Endothelial cell of umbilical vein (primary cell): ENCODE results near the gene WDPCP. TPM values are rescaled to one million over a fixed set of nuclear protein-coding genes. Genes with fewer than 3 reads are reported as not detected.

Source experiments
- BruUV-seq: library from RNA; stranded (reverse); fragments of 400-500 nt; replicated peaks from 2 replicates; lab custom pipeline; 2021; lab: Mats Ljungman, UMichigan
- CTCF ChIA-PET: fragments of 300-600, 350-600 bp; sonication (Branson Sonifier 250); formaldehyde crosslinking; loops from one replicate; lab custom pipeline; 2021; ENCODE audit warnings: antibody characterized with exemption, inconsistent platforms; lab: Charles Lee
- POLR2A ChIA-PET: fragments of 300-600, 350-600 bp; sonication (Branson Sonifier 250); formaldehyde crosslinking; loops from one replicate; lab custom pipeline; 2021; ENCODE audit warnings: antibody characterized with exemption, inconsistent platforms; lab: Charles Lee
- DNase-seq: peaks from one replicate; pipeline ENCODE4 v3.0.0-alpha.2; 2011; ENCODE audit warnings: low read depth, low spot score
- FAIRE-seq: peaks from 2 replicates; lab custom pipeline; 2011; peaks lifted over from hg19 to GRCh38; lab: Jason Lieb, UNC
- H2AFZ ChIP-seq: 2 replicates; pipeline ENCODE4 v1.6.0; 2012; ENCODE audit warnings: low read depth, low read length, control low read depth, inconsistent platforms
- H3K27ac ChIP-seq: 2 replicates; pipeline ENCODE4 v1.5.1; 2011; ENCODE audit warnings: low read depth, mild to moderate bottlenecking, control low read depth, low read length, moderate library complexity; ENCODE audit not compliant: insufficient read depth
- H3K27me3 ChIP-seq, 2 experiments: 2 replicates each; pipeline versions ENCODE4 v1.6.0 to v1.6.1; 2011; ENCODE audit warnings: low read length in 2 of 2, mixed read lengths in 1 of 2; ENCODE audit not compliant: control insufficient read depth in 2 of 2, insufficient read depth in 2 of 2
- H3K36me3 ChIP-seq, 2 experiments: 2 replicates in 1 of 2; 3 replicates in 1 of 2; pipeline ENCODE4 v1.5.1; 2011; ENCODE audit warnings: low read length in 2 of 2, mild to moderate bottlenecking in 1 of 2, moderate library complexity in 1 of 2; ENCODE audit not compliant: control insufficient read depth in 2 of 2, insufficient read depth in 2 of 2; ENCODE audit errors: extremely low read depth in 1 of 2
- H3K4me1 ChIP-seq: 3 replicates; pipeline ENCODE4 v1.5.1; 2011; ENCODE audit warnings: mild to moderate bottlenecking, low read length; ENCODE audit not compliant: control insufficient read depth, insufficient read depth; ENCODE audit errors: extremely low read depth
- H3K4me2 ChIP-seq: 2 replicates; pipeline ENCODE4 v1.6.1; 2011; ENCODE audit warnings: low read length, control low read depth, mixed read lengths; ENCODE audit not compliant: insufficient read depth
- H3K4me3 ChIP-seq, 3 experiments: fragments of 200-600 bp in 1 of 3; sonication (generic), shearing (Covaris generic) in 1 of 3; replicated peaks in 1 of 3; 2 replicates each; pipeline ENCODE4 v1.5.1; 2011 to 2016; ENCODE audit warnings: control low read depth in 3 of 3, low read length in 3 of 3, mild to moderate bottlenecking in 2 of 3, inconsistent platforms in 1 of 3, low read depth in 1 of 3, moderate library complexity in 1 of 3; ENCODE audit not compliant: insufficient read depth in 1 of 3
- H3K79me2 ChIP-seq: 2 replicates; pipeline ENCODE4 v1.6.0; 2012; ENCODE audit warnings: low read length, inconsistent platforms; ENCODE audit not compliant: control insufficient read depth, insufficient read depth
- H3K9ac ChIP-seq: replicated peaks from 2 replicates; pipeline ENCODE3; 2011; ENCODE audit warnings: low read length, control low read depth; ENCODE audit not compliant: insufficient read depth; ENCODE audit errors: extremely low read depth
- H3K9me1 ChIP-seq: replicated peaks from 3 replicates; pipeline ENCODE4 v1.6.0; 2011; ENCODE audit warnings: mild to moderate bottlenecking, low read length; ENCODE audit not compliant: control insufficient read depth, insufficient read depth; ENCODE audit errors: extremely low read depth
- H3K9me3 ChIP-seq: replicated peaks from 2 replicates; pipeline ENCODE4 v1.5.1; 2012; ENCODE audit warnings: low read length, inconsistent platforms; ENCODE audit not compliant: control insufficient read depth, insufficient read depth
- H4K20me1 ChIP-seq: replicated peaks from 2 replicates; pipeline ENCODE3; 2011; ENCODE audit warnings: mild to moderate bottlenecking, low read length; ENCODE audit not compliant: control insufficient read depth, insufficient read depth; ENCODE audit errors: extremely low read depth
- CTCF ChIP-seq, 2 donors: IDR thresholded peaks; 1 replicate in 1 of 2; 2 replicates in 1 of 2; pipeline ENCODE4 v1.5.1; 2011; ENCODE audit warnings: low read length in 2 of 2, mild to moderate bottlenecking in 2 of 2, moderate library complexity in 2 of 2, control low read depth in 1 of 2, inconsistent platforms in 1 of 2, low read depth in 1 of 2; ENCODE audit not compliant: insufficient read depth in 1 of 2; ENCODE audit errors: extremely low read depth in 1 of 2
- EZH2 ChIP-seq: IDR thresholded peaks from 2 replicates; pipeline ENCODE4 v1.6.1; 2012; ENCODE audit warnings: borderline replicate concordance, low read depth, mild to moderate bottlenecking, moderate library complexity, low read length, inconsistent platforms; ENCODE audit not compliant: severe bottlenecking
- FOS ChIP-seq: IDR thresholded peaks from 2 replicates; pipeline ENCODE4 v1.6.1; 2011; ENCODE audit warnings: mild to moderate bottlenecking, low read length, moderate library complexity, borderline replicate concordance; ENCODE audit not compliant: insufficient read depth
- GATA2 ChIP-seq: IDR thresholded peaks from 2 replicates; pipeline ENCODE4 v1.7.0; 2011; ENCODE audit warnings: low read depth, mild to moderate bottlenecking, moderate library complexity, mixed read lengths, low read length; ENCODE audit not compliant: insufficient read length, insufficient read depth
- JUN ChIP-seq: IDR thresholded peaks from 2 replicates; pipeline ENCODE4 v1.6.1; 2011; ENCODE audit warnings: borderline replicate concordance, low read depth; ENCODE audit not compliant: insufficient read length, insufficient read depth
- MAX ChIP-seq: IDR thresholded peaks from 2 replicates; pipeline ENCODE4 v1.6.1; 2011; ENCODE audit not compliant: insufficient read depth, insufficient read length
- MYC ChIP-seq: IDR thresholded peaks from one replicate; pipeline ENCODE4 v1.6.1; 2011; ENCODE audit warnings: mild to moderate bottlenecking, low read depth, low read length
- POLR2A ChIP-seq: IDR thresholded peaks from 2 replicates; pipeline ENCODE4 v1.6.1; 2012; ENCODE audit warnings: low read depth, mild to moderate bottlenecking, control low read depth, low read length
- POLR2AphosphoS5 ChIP-seq: IDR thresholded peaks from 2 replicates; pipeline ENCODE4 v1.6.1; 2012; ENCODE audit warnings: low read depth, mild to moderate bottlenecking, control low read depth, low read length, moderate library complexity; ENCODE audit not compliant: insufficient read depth
- dilution Hi-C: fragments of 300-500 bp; cut with MboI; formaldehyde crosslinking; loops from one replicate; pipeline ENCODE4 v1.15.0; 2019; ENCODE audit warnings: low sequenced_read_pairs; ENCODE audit not compliant: extremely low pct_ligation_motif_present
- intact Hi-C: fragments of 100-400 bp; cut with micrococcal nuclease; formaldehyde crosslinking; loops from one replicate; pipeline ENCODE4 v1.10.0; 2022
- polyA plus RNA-seq, 4 experiments: library from polyadenylated mRNA; depleted of rRNA in 3 of 4; stranded (reverse) in 3 of 4; unstranded in 1 of 4; fragments of >200 nt; gene quantifications; 2 replicates each; pipeline versions ENCODE4 v1.2.1 to v1.2.3, GENCODE V29; 2011 to 2012; ENCODE audit warnings: missing spikeins in 1 of 4
- total RNA-seq: library from RNA; stranded (reverse); gene quantifications from 2 replicates; pipeline ENCODE4 v1.2.3, GENCODE V29; 2021

The WDPCP gene
- total and polyA plus RNA-seq, 2 donors (not counting 3 experiments of a cell fraction or from before 2014, with no cell fraction given): 4.0 to 8.8 TPM

GRCh38 chr2:63242747-63243146 lies 345.5 kb downstream of the WDPCP start:
- no peaks in the 10 kb centered on the region for H3K27me3 ChIP-seq
- no peak overlapping the region for H3K27ac ChIP-seq
- H3K36me3 ChIP-seq: no peaks in the 10 kb centered on the region
- H3K4me3 ChIP-seq: no peak overlapping the region
- H4K20me1 ChIP-seq: no peaks in the 10 kb centered on the region
- FAIRE-seq: no peak
- DNase-seq: no peak
- H3K4me1 ChIP-seq: no peaks in the 10 kb centered on the region
- H3K79me2 ChIP-seq: no peaks in the 10 kb centered on the region
- BruUV-seq: no TSS peak
- H3K4me2 ChIP-seq: no peak overlapping the region
- TF ChIP-seq MAX: no peak
- TF ChIP-seq MYC: no peak
- no peak for TF ChIP-seq POLR2A
- TF ChIP-seq CTCF (IDR thresholded peaks at IDR 0.05; ENCODE audit: extremely low read depth in 1 of 2, insufficient read depth in 1 of 2, low read depth in 1 of 2, low read length in 2 of 2): no peak
- no peak for TF ChIP-seq POLR2AphosphoS5
- no peak for TF ChIP-seq GATA2
- TF ChIP-seq EZH2: no peak
- no peak for TF ChIP-seq JUN
- TF ChIP-seq FOS: no peak
- CTCF ChIA-PET: no interaction called here
- H3K9me1 ChIP-seq: no peaks in the 10 kb centered on the region
- H3K9me3 ChIP-seq: no peaks in the 10 kb centered on the region
- intact Hi-C loops (no loop called here), dilution Hi-C loops (no loop called here)
- no peak overlapping the region for H3K9ac ChIP-seq
- H2AFZ ChIP-seq: no peak overlapping the region
- POLR2A ChIA-PET: no interaction called here
